Natural killer cell treated with Interleukin-12 subunit alpha and Interleukin-12 subunit beta and Interleukin-15 and Interleukin-18, amount 100 ng/mL, for 72 hours (primary cell): ENCODE measurements around the gene ZCCHC10. TPM values are rescaled to one million over a fixed set of nuclear protein-coding genes. Genes with fewer than 3 reads are reported as not detected.
A peak's percentile ranks its signal among the peaks of the same experiment; 100 is the strongest.
"Not testable (repeated sequence)": the region's sequence is repeated elsewhere in the genome, so short reads cannot be mapped to it uniquely, and the experiment has no call there.

ENCODE experiments used
- ATAC-seq, 2 donors: fragments of 150-1000 bp; cut with Tn5 transposase in 1 of 2; sonication (Bioruptor Pico), chemical (Tn5 transposase) in 1 of 2; 2 replicates each; pipeline ENCODE4 v1.10.0; 2021
- DNase-seq: peaks from one replicate; pipeline ENCODE4 v3.0.0; 2022; ENCODE audit warnings: low spot score
- H3K27ac Mint-ChIP-seq, 2 donors: 1 replicate in 1 of 2; 2 replicates in 1 of 2; pipeline ENCODE4 v1.8.0; 2022; ENCODE audit warnings: mixed read lengths in 2 of 2, mild to moderate bottlenecking in 1 of 2, moderate library complexity in 1 of 2
- H3K27me3 Mint-ChIP-seq, 2 donors: 1 replicate in 1 of 2; 2 replicates in 1 of 2; pipeline ENCODE4 v1.8.0; 2022; ENCODE audit warnings: mixed read lengths in 2 of 2
- H3K36me3 Mint-ChIP-seq: one replicate; pipeline ENCODE4 v1.8.0; 2022; ENCODE audit warnings: mixed read lengths
- H3K4me1 Mint-ChIP-seq, 2 donors: 1 replicate in 1 of 2; 2 replicates in 1 of 2; pipeline ENCODE4 v1.8.0; 2022; ENCODE audit warnings: low read depth in 2 of 2, mixed read lengths in 2 of 2, mild to moderate bottlenecking in 1 of 2
- H3K4me3 Mint-ChIP-seq: one replicate; pipeline ENCODE4 v1.8.0; 2022; ENCODE audit warnings: mixed read lengths
- H3K9me3 Mint-ChIP-seq: 2 replicates; pipeline ENCODE4 v1.8.0; 2022; ENCODE audit warnings: mixed read lengths
- total RNA-seq, 2 donors: library from RNA; stranded (reverse); gene quantifications; one replicate each; pipeline ENCODE4 v1.2.3, GENCODE V29; 2022

ZCCHC10 gene
- total RNA-seq, 2 donors from 2014 or later, result 21.6 to 31.4 TPM

GRCh38 chr5:133030343-133031005 is 4.1 kb upstream of the ZCCHC10 start:
- DNase-seq (no peak), ATAC-seq (no peak)
- peaks cover 0 to 5% of the 10 kb centered on the region in 2 donors for H3K27me3 Mint-ChIP-seq
- no peaks in the 10 kb centered on the region for H3K36me3 Mint-ChIP-seq
- H3K27ac Mint-ChIP-seq, result no peak overlapping the region
- peaks cover 2% of the 10 kb centered on the region for H3K9me3 Mint-ChIP-seq
- H3K4me1 Mint-ChIP-seq, result peaks cover 15 to 21% of the 10 kb centered on the region in 2 donors
- no peak overlapping the region for H3K4me3 Mint-ChIP-seq

GRCh38 chr5:133029416-133029815 is 3.1 kb upstream of the ZCCHC10 start:
- DNase-seq (no peak), ATAC-seq (no peak)
- peaks cover 0 to 2% of the 10 kb centered on the region in 2 donors for H3K27me3 Mint-ChIP-seq
- H3K9me3 Mint-ChIP-seq, result peaks cover 3% of the 10 kb centered on the region
- no peak overlapping the region for H3K27ac Mint-ChIP-seq
- no peak overlapping the region for H3K4me3 Mint-ChIP-seq
- H3K36me3 Mint-ChIP-seq, result no peaks in the 10 kb centered on the region
- peaks cover 19 to 25% of the 10 kb centered on the region in 2 donors for H3K4me1 Mint-ChIP-seq

- no peak for DNase-seq
- peak overlapping the region; percentile 92 for H3K4me3 Mint-ChIP-seq
- H3K27me3 Mint-ChIP-seq, result no peaks in the 10 kb centered on the region
- peaks cover 3% of the 10 kb centered on the region for H3K9me3 Mint-ChIP-seq
- no peak for ATAC-seq
- H3K27ac Mint-ChIP-seq, result peak overlapping the region; percentile 88 to 95
- peaks cover 17 to 23% of the 10 kb centered on the region in 2 donors for H3K4me1 Mint-ChIP-seq
- H3K36me3 Mint-ChIP-seq, result peaks cover 5% of the 10 kb centered on the region
Observed at GRCh38 chr5:133026664-133027153, 360 bp upstream of the ZCCHC10 start.

DNA sequence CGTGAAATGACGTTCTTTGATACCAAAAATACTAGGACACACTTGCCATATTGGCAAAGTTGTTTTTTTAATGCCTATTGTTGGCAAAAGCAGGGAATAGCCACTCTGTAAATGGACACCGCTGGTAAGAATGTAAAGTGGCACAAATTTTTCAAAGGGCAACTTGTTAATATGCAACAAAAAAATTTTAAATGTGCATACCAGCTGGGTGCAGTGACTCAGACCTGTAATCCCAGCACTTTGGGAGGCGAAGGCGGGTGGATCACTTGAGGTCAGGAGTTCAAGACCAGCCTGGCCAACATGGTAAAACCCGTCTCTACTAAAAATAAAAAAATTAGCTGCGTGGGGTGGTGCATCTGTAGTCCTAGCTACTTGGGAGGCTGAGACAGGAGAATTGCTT is 6.9 kb downstream of the ZCCHC10 start:
- not testable (repeated sequence) for ATAC-seq, H3K4me3 Mint-ChIP-seq, H3K27ac Mint-ChIP-seq, DNase-seq, H3K27me3 Mint-ChIP-seq, H3K9me3 Mint-ChIP-seq, H3K36me3 Mint-ChIP-seq
- H3K4me1 Mint-ChIP-seq, result peaks cover 11 to 14% of the 10 kb centered on the region in 2 donors

GRCh38 chr5:133017964-133018363 is 8.4 kb downstream of the ZCCHC10 start:
- Mint-ChIP-seq H3K36me3 (peaks cover 4% of the 10 kb centered on the region), H3K9me3 (no peaks in the 10 kb centered on the region), H3K27me3 (no peaks in the 10 kb centered on the region), H3K27ac (no peak overlapping the region), H3K4me1 (peaks cover 5 to 8% of the 10 kb centered on the region in 2 donors), H3K4me3 (no peak overlapping the region)
- DNase-seq (no peak), ATAC-seq (no peak)

DNA sequence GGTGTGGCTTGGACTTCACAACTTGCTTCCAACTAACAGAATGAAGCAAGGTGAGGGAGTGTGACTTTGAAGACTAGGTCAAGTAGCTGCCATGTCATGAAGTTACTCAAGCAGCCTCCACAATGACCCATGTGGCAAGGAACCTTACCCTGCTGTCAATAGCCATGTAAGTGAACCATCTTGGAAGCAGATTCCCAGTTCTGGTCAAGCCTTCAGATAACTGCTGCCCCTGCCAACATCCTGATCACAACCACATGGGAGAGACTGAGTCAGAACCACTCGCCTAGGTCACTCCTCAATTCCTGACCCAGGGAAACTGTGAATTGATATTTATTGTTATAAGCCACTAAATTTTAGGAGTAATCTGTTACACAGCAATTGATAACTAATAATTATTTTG is 10.9 kb downstream of the ZCCHC10 start:
- H3K27me3 Mint-ChIP-seq, result no peaks in the 10 kb centered on the region
- ATAC-seq (no peak), DNase-seq (no peak)
- H3K9me3 Mint-ChIP-seq, result no peaks in the 10 kb centered on the region
- H3K4me3 Mint-ChIP-seq, result no peak overlapping the region
- peaks cover 4% of the 10 kb centered on the region for H3K36me3 Mint-ChIP-seq
- H3K4me1 Mint-ChIP-seq, result peaks cover 5% of the 10 kb centered on the region in 2 donors
- no peak overlapping the region for H3K27ac Mint-ChIP-seq

DNA sequence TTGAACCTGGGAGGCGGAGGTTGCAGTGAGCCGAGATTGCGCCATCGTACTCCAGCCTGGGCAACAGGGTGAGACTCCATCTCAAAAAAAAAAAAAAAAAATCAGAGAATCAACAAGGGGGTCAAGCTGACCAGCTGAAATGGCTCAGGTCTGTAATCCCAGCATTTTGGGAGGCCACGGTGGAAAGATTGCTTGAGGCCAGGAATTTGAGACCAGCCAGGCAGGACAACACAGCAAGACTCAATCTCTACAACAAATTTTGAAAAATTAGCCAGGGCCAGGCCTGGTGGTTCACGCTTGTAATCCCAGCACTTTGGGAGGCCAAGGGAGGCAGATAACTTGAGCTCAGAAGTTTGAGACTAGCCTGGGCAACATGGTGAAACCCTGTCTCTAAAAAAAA is 17.9 kb downstream of the ZCCHC10 start:
- not testable (repeated sequence) for H3K27me3 Mint-ChIP-seq, H3K9me3 Mint-ChIP-seq, H3K4me1 Mint-ChIP-seq, DNase-seq, H3K4me3 Mint-ChIP-seq, ATAC-seq, H3K36me3 Mint-ChIP-seq, H3K27ac Mint-ChIP-seq

GRCh38 chr5:133006653-133007052 is 19.7 kb downstream of the ZCCHC10 start:
- H3K4me3 Mint-ChIP-seq, result no peak overlapping the region
- H3K27me3 Mint-ChIP-seq, result no peaks in the 10 kb centered on the region
- H3K4me1 Mint-ChIP-seq, result peaks cover 0 to 3% of the 10 kb centered on the region in 2 donors
- H3K9me3 Mint-ChIP-seq, result no peaks in the 10 kb centered on the region
- DNase-seq (no peak), ATAC-seq (no peak)
- no peak overlapping the region for H3K27ac Mint-ChIP-seq
- peaks cover 6% of the 10 kb centered on the region for H3K36me3 Mint-ChIP-seq

DNA sequence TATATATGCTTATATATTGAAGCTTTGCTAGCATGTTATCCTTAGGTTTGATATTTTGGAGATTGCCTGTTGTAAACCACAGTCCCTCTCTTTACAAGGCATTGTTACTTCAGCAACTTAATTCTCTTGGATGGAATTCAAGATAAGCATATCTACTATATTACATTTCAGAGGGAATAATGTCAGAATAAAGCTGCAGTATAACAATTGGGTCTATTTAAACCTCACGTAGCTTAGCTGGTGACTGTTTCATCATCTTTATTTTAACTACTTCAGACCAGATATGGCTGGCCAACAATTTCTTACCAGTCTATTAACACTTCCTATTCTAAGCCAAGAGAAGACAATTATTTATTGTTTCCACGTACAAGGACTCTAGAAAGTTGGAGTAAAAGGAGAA is 27.1 kb downstream of the ZCCHC10 start:
- Mint-ChIP-seq H3K27me3 (no peaks in the 10 kb centered on the region), H3K27ac (no peak overlapping the region), H3K4me1 (peaks cover 0 to 1% of the 10 kb centered on the region in 2 donors), H3K4me3 (no peak overlapping the region), H3K36me3 (peaks cover 5% of the 10 kb centered on the region), H3K9me3 (no peaks in the 10 kb centered on the region)
- DNase-seq (no peak), ATAC-seq (no peak)

DNA sequence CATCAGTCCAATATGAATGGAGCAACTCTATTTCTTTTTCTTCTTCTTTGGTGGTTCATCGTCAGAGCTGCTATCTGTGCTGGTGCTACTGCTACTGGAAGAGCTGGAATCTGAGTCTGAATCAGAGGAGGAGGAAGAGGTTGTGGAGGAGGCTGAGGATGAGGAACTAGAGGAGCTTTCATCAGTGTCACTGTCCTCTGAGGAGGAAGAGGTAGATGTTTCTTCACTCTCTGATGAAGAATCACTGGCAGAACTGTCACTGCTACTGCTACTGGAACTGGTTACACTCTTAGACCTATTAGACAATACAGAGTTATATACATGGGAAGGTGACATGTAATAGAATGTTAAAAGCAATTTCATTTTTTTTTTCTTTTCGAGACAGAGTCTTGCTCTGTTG is 27.8 kb downstream of the ZCCHC10 start:
- Mint-ChIP-seq H3K36me3 (peaks cover 5% of the 10 kb centered on the region), H3K27ac (no peak overlapping the region), H3K9me3 (no peaks in the 10 kb centered on the region), H3K4me3 (no peak overlapping the region), H3K27me3 (no peaks in the 10 kb centered on the region), H3K4me1 (peaks cover 0 to 3% of the 10 kb centered on the region in 2 donors)
- ATAC-seq (no peak), DNase-seq (no peak)

DNA sequence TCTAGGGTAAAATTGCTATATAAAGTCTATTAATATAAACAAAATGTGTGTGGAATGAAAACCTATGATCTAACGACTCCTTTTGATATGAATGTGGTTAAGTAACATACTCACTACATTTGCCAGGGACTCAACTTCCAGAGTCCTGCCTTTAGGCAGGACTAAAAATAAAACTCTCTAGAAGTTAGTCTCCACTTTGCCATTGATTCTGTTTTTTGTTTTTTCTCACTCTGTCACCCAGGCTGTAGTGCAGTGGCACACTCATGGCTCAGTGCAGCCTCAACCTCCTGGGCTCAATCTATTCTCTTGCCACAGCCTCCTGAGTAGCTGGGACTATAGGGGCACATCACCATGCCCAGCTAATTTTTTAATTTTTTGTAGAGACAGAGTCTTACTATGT is 30.0 kb downstream of the ZCCHC10 start:
- Mint-ChIP-seq H3K4me3 (no peak overlapping the region), H3K9me3 (no peaks in the 10 kb centered on the region), H3K4me1 (peaks cover 0 to 3% of the 10 kb centered on the region in 2 donors), H3K36me3 (peaks cover 5% of the 10 kb centered on the region), H3K27me3 (no peaks in the 10 kb centered on the region), H3K27ac (no peak overlapping the region)
- ATAC-seq (no peak), DNase-seq (no peak)

- Mint-ChIP-seq H3K4me3 (no peak overlapping the region), H3K36me3 (no peaks in the 10 kb centered on the region), H3K27ac (no peak overlapping the region), H3K9me3 (no peaks in the 10 kb centered on the region), H3K4me1 (no peaks in the 10 kb centered on the region), H3K27me3 (no peaks in the 10 kb centered on the region)
- ATAC-seq (no peak), DNase-seq (no peak)
Observed at GRCh38 chr5:132987531-132988408, 38.6 kb downstream of the ZCCHC10 start.

DNA sequence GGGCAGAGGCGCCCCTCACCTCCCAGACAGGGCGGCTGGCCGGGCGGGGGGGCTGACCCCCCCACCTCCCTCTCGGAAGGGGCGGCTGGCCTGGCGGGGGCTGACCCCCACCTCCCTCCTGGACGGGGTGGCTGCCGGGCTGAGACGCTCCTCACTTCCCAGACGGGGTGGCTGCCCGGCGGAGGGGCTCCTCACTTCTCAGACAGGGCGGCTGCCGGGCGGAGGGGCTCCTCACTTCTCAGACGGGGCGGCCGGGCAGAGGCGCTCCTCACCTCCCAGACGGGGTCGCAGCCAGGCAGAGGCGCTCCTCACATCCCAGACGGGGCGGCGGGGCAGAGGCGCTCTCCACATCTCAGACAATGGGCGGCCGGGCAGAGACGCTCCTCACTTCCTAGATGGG is 43.4 kb downstream of the ZCCHC10 start:
- not testable (repeated sequence) for H3K9me3 Mint-ChIP-seq, H3K27ac Mint-ChIP-seq, H3K4me1 Mint-ChIP-seq, H3K27me3 Mint-ChIP-seq, ATAC-seq, DNase-seq, H3K36me3 Mint-ChIP-seq, H3K4me3 Mint-ChIP-seq

DNA sequence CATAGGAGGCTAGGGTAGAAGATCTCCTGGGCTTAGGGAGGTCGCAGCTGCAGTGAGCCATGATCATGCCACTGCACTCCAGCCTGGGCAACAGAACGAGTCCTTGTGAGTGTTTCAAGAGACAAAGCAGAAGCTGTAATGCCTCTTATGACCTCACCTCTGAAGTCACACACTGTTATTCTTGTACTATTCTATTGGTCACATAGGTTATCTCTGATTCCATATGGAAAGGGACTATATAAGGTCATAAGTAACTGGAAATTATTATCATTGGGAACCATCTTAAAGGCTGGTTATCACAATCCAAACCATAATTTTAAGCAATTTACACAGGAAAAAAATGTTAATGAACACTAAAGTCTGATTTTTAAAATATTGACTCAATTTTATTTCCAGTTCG is 45.1 kb downstream of the ZCCHC10 start:
- DNase-seq (no peak), ATAC-seq (no peak)
- Mint-ChIP-seq H3K27me3 (no peaks in the 10 kb centered on the region), H3K9me3 (no peaks in the 10 kb centered on the region), H3K27ac (no peak overlapping the region), H3K36me3 (peaks cover 4% of the 10 kb centered on the region), H3K4me3 (no peak overlapping the region), H3K4me1 (no peaks in the 10 kb centered on the region)
